ENCODE measurements around the gene BLID. TPM values are rescaled to one million over a fixed set of nuclear protein-coding genes. Genes with fewer than 3 reads are reported as not detected.

BLID gene
- total RNA-seq, 1 donor from 2014 or later = 0.56 TPM

DNA sequence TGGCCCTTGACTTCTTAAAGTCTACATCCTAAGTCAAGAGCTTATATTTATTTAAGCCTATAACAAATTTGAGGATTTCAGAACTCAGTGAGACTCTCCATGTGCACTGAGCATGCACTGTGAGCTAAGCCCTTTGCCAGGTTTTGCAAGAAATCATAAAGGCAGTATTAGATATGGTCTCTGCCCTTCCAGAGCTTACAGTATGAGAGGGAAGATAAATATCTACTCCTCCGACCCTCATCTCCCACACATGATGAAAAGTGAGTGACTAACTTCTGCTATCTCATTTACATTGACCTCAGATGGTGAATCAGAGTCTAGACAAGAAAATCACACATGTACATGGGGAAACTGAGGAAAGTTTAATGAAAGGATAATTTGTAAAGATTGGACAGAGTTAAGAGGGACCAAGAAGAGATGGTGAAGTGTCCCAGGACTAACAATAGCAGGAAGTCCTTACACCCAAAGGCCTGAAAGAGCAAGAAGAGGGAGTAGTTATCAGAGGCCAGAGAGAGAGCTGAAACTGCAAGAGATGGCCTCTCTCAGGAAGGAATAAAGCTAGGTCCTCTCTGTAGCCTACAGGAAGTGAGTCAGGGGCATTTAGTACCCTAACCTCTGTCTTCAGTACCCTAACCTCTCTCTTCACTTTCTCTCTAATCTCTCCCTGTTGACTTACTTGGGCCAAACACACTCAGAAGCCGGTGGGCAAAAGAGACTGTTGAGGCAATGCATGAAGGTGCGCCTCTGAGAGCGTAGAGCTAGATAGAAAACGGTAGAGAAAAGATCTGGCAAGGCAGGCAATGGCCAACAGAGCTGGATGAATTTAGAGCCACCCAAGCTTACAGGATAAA is 23.0 kb upstream of the BLID start:
- ATAC-seq = no peak

DNA sequence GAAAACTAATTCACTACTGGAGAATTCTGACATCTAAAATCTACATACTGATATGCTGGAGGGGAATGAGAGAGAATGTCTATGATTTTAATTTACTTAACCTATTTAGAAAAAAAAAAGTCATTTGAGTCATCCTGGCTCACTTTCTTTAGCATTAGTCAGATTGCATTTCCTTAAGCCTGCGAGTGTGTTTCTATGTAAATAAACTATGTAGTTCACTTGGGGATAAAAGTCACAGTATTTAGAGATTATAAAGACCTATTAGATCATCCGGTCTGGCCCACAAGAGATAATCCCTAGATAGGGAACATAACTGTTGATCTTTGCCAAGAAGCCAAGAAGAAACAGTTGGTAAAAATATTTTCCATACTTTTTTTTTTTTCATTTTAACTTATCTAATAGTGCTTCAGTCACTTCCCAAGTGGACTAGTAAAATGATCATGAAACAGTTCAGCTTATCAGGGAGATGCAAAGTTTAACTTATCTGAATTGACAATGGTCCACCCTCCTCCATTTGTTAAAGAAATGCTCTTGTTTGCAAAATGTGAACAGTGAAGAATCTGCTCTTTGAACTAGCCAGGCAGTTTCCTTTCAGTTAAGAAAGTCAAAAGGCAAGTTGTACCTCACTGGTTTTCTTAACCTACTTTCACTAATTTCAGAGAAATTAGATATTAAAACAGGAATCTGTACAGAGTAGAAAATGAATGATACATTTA is 21.2 kb upstream of the BLID start:
- peak; percentile 73 for ATAC-seq

DNA sequence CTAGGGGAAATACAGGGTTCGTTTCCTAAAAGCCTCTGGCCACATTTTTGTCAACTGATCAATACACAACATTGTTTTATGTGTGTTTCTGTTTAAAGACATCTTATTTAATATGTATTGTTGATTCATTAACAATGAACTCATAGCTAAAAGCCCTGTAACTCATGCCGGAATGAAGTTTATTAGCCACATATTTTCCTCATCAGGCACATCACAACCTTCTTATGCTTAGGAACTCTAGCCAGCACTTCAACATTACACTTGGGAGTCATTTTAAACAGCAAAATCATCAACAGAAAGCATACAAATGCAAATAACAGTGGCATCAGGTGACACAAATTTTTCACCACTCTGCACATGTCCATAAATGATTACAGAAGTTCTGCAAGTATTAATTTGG is 15.1 kb upstream of the BLID start:
- ATAC-seq = no peak

DNA sequence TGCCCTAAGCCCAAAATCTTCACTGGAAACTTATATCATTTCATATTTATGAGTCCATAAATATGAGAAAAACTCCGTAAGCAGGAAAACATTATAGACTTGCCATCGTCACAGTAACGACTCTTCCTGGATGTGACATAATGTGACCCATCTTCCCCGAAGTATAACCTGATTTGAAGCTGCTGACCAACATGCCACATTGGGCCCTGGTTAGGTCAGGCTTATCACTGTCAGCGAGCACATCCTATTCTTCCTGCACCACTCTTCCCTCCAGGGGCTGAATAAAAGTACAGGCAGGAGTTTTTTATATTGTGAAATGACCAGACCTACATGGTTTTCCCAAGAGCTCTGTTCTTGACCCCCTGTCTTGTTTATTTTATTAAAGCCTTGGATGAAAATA is 12.1 kb upstream of the BLID start:
- no peak for ATAC-seq

DNA sequence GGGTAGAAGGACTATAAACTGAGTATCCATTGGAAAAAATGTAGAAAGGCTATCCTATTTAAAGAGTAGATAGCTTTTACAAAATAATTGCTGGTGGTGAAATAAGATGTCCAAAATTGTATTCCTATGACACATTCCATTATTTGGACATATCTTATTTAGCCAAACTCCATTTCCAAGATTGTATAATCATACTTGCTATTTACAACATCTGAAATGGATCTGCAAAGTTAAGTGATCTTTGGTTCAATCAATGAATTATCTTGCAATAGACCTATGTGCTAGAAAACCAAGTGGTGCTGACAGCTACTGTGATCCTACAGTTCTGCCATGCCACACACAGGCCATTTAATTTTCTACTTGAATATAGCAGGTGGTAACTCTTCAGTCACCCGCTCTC is 11.0 kb upstream of the BLID start:
- ATAC-seq = no peak

DNA sequence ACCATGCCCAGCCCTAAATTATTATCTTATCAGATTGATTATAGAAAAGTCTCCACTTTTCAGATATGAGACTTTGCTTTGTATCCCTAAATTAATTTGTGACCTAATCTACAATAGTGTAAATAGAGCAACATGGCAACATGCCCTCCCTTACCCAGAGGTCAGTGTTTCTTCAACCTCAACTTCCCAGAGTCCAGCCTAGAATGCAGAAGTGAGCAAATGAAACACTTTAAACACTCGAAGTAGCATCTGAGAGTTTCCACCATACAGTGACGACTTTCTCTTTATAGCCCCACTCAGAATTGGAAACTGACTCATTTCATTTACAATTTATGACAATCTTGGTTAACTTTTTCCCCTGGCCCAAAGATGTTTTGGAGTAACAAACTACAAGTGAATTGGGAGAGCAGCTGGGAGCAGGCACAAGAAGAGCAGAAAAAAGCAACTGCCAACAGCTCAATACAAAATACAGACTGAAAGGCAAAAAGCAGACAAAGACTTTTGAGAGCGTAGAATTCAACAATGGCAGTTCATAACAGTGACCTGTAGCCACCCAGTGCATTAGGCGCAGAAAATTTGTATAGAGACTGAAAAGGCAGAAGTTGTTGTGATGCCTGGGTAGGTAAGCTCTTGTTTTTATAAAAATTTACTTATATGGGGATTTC is 10.1 kb upstream of the BLID start:
- no peak for ATAC-seq

DNA sequence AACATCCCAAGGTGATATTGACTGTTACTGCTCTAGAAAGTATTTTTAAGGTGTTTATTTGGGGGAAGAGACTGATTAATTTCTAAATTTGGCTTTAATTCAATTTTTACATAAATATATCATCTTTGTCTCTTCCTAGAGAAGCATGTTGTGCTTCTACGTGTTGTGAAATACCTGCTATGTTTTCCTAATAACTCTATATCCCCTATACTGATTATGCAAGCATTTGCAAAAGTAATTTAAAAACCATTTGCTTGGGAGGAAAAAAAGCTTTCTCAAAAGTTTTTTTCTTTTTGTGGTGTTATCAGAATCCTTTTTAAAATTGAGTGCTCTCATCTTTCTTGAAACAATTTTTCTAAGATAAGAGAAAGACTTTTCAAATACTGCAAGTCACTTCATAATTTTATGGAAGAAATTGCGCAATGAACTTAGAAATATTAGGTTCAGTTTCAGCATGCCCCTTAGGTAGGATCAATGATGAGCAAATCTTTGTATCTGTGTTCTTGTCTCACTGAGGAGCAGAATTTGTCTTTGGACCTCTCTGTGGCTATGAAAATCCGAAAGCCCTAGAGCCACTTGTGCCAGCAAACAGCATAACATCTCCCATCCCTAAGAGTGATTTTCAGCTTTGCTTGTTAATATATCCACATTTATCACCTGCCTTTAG is 7.4 kb upstream of the BLID start:
- no peak for ATAC-seq

DNA sequence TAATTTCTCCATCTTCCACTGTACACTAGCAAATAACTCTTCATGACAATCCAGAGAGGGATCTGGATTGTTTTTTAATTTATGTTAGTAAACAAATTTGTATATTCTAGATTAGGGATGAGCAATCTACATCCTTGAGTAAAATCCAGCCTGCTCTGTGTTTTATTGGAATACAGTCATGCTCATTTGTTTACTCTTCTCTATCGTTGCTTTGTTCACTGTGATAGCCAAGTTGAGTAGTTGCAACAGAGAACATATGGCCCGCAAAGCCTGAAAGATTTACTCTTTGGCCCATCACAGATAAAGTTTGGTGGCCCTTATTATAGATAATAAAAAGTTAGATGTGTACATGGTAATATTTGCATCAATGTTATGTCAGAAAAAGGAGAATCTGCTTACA is 6.2 kb upstream of the BLID start:
- ATAC-seq = no peak

DNA sequence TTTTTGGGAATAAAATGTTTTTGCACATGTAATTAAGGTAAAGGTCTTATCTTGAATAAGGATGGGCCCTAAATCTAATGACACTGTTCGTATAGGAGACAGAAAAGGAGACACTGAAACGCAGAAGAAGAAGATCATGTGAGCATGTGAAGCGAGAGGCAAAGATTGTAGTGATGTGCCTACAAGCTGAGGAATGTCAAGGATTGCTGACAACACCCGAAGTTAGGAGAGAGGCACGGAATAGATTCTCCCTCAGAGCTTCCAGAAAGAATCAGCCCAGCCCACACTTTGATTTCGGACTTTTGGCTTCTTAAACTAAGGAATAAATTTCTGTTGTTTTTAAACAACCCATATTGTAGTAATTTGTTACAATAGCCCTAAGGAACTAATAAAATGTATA is 4.1 kb upstream of the BLID start:
- no peak for ATAC-seq

DNA sequence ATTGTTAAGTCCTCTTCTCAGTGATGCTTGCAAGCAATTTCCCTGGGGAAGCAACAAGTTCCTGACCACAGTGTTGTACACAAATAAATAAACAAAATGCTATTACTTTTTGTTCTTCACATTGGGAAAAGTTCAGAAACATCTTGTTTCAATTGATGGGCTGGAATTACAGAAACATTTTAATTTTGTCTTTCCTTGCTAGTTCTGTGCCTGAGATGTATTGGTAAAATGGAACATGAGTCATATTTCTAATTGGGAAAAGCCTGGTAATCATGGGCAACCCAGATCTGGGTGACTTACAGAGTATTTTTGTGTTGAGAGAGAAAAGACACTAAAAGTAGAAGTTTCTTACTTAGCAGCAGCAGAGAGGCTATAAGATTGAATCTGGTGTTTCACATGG is 576 bp upstream of the BLID start:
- ATAC-seq = no peak

DNA sequence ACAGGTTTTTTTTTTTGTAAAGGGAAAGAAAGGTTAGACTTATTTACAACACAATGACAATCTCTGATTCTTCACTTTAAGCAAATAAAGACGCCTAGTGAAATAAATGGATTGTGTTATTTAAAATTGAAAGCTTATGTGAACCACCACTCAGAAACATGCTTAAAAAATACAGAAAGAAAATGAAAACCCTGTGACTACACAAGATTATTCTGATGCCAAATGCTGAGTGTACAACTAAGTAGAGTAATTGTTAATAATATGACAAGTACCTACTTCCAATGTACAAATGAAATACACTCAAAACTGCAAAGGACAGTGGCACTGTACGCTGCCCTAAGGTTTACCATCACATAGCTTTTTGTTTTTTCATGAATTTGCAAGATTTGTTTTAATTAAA is 1.0 kb downstream of the BLID start:
- ATAC-seq = no peak

DNA sequence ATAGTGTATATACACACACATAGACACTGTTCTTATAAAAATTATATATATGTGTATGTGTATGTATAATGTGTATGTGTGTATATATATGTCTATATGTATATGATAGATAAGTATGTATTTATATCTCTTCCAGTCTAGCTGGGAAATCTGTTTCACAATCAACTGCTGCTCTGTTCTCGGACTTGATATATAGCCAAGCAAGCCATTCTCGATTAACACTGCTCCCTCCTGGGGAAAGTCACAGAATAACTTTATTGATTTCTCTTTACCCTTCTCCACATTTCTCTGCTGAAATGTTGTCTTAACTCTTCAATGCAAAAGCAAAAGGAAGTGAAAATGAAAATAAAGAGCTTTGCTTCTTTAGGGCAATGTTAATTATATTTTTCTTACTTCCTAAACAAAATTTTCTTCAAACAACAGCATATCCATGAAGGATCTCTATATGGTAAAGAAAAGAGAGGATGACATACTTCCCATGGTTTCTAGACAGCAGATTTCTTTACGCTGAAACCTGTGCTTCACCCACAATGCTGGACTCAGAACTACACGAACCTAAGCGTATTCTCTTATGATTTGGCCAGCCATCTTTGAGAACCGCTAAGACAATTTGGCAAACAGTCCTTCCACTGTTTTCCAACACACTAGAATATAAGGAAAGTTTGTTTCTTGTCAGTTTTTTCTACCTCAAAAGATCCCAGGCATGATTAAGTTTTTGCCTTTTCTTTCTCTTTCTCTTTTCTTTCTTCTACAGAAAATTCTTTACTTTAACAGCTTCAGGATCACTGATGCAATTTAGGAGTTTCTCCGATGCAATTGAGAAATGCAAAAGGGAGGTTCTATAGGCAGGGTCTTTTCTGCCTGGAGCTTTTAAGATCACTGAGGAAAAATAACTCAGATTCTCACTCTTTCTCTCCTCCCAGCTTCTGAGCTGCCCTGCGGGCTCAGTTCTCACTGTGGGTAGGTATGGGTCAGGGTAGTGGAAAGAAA is 1.9 kb downstream of the BLID start:
- no peak for ATAC-seq

DNA sequence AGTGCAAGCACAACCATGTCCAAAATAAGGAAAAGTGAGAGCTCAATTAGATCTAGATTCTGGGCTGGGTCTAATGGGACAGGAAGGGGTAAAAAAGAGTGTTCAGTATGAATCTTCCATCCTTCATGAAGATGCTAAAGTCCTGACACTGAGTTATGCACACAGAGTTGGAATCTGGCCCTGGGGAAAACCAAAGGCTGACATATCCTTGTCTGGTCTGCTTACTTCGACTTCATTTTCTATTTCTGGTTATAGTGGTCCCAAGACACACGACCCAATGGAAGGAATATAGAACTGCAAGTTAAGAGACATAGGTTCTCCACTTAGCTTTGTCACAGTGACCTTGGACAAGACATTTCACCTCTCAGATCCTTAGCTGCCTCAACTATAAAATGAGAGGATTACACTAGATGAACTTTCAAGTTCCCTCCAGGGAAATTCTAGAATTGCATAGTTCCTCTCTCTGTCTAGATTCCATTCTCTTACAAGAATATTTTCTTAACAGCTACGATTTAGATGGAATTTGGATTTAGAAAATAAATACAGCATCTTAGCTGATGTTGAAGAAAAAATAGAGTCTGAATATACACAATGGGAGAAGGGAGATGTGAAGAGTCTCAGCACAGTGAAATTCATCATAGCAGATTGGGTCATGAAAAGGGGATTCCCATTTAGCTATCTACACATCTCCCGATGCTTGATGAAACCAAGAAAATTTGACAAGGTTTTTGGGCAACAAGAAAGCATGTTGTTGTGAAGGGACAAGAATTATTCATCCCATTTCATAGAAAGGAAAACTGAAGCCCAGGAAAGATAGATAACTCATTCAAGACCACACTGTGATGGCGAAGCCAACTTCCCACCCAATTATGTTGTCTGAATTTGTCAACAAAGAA is 3.3 kb downstream of the BLID start:
- ATAC-seq = no peak

DNA sequence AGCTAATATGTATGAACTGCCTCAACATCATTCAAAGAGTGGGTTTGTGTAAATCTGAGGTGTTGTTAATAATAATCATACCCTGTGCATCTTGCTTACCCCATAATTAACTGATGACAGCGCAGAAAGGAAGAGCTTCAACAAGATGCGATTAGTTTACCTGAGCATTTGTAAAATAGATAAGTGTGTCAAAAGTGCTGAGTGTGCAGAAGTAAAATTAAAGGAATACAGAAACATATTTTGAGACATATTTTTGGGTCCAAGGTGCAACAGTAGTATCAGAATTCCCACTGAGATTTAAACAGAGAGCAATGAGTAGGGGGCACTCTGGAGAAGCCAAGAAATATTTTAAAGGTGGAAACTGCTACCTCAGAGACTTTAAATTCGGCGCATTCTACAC is 6.1 kb downstream of the BLID start:
- ATAC-seq = no peak

DNA sequence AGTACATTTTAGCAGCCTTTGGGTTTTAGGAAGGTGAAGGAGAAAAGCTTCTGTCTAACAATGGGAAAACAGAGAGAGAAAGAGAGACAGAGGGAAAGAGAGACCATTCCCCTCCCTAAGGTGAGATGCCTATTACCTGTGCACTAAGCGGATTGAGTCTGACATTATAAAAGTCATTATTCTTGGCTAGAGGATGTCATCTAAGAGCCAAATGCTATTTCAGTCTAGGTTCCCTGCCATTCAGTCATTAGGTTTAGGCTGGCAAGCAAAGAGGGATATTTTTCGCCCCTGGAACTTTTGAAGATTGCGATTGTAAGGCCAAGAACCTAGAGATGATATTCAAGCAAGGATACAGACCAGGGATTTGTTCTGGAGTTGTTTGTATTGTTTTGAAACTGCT is 7.2 kb downstream of the BLID start:
- ATAC-seq = no peak

DNA sequence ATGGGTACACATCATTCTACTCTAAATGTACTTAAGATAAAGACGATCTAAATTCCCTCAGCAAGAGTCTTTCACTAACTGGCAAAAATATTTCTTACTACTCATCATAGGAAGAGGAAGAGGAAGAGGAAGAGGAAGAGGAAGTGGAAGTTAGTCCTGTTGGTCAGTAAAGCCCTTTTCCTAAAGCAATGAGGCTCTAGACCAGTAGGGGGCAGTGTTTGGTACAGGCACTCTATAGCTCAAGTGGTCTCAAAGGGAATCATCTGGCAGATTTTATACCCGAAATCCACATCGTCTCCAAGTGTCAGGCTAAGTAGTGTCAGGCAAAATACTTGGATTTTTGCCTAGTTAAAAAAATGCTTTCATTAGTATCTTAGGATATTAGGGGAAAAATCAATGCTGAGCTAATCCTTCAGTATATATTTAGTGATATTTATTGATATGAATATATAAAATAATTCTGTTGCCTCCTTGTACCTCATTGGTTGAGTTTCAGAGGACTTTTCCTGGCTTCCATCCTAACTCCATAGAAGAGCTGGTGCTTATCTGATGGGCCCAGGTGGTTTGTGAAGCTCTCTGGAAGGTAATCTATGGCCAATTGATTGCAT is 7.7 kb downstream of the BLID start:
- ATAC-seq = no peak

DNA sequence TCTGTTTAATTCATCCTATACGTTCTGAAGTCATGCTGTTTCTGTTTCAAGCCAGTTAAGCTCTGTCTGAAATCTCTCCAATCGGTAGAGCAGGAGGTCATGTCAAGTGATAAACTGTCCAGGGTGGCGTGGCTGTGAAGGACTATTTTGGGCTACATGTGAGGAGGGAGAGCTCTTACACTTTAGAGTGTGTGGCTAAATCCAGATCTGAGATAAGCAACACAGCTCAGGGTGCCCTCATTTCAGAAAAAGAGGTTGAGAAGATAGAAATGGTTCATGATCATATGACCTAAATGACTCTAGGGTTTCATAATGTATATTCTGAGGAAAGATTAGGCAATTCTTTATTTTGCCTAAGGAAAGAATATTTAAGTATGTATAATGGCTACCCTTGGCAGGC is 8.4 kb downstream of the BLID start:
- no peak for ATAC-seq

DNA sequence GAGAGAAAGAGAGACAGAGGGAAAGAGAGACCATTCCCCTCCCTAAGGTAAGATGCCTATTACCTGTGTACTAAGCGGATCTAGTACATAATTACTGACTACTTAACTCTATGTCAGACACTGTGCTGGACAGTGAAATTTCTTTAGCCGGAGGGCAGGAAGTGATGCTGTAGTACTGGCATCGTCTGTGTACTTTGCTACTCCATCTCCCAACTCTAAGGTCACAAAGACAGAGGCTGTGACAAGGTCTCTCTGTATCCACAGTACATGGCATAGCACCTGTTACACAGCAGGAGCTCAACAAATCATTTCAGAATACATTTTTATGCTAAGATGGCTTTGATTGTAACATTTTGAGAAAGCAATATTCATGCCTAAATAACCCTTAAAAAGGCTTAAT is 9.0 kb downstream of the BLID start:
- ATAC-seq = no peak

DNA sequence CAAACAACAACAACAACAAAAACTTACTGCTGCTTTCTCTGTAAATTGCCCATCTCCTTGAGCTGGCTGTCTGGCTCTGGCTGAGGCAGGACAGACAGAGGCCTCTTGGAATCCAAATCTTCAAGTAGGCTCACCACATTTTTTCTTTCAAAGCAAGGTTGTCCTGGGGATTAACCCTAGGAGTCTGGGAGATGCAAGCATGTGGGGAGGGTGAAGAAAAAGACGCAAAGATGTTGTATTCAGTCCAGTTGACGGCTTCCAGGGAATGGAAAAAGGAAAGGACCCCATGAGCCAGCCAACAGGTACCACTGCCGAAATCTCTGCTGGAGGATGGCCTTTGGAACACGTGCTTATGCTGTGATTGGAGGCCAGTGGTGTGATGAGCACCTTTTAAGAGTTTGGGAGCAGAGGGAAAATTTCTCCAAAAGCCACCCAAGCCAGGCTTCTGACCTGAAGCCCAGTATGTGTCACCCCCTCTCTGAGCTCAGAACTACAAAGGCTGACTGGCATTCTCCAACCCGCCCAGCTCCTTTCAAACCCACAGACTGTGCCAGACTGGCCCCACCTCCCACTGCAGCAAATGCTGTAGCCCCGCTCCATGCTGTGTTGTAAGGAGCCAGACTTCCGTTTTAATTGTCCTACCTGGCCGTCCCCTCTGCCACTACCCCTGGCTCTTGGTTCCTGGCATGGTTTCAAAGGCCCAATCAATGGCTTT is 10.8 kb downstream of the BLID start:
- ATAC-seq = no peak

DNA sequence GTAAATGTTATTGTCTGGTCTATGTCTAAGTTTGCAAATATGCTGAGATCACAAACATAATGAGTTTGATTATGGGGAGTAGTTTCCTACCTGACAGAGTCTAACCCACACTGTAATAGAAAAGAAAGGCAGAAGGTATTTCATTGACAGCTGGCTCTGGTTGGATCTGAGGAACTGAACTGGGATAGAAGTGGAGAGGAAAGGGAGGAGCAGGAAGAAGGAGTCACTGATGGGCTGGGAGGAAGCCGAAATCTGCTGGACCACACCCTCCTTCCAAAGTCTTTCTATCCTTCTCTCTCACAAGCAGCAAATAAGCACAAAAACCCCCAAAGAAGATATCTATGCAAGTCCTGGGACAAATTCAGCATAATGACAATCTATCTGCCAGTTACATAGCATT is 11.7 kb downstream of the BLID start:
- no peak for ATAC-seq

All from esophagus mucosa (tissue), 1 donor.